HCT116 (cell line): ENCODE results near the gene KRT36. TPM values are rescaled to one million over a fixed set of nuclear protein-coding genes. Genes with fewer than 3 reads are reported as not detected.

Experiments used
- ATAC-seq: fragments of 200-7000 bp; cut with Tn5 transposase; 2 replicates; pipeline ENCODE4 v1.9.1; 2020; ENCODE audit warnings: mild to moderate bottlenecking, moderate library complexity
- BruUV-seq: library from RNA; stranded (reverse); fragments of 400-500 nt; replicated peaks from 2 replicates; lab custom pipeline; 2021; lab: Mats Ljungman, UMichigan
- CTCF ChIA-PET: fragments of 300-600 bp; sonication (Branson Sonifier 250); formaldehyde crosslinking; loops from one replicate; lab custom pipeline; 2021; ENCODE audit warnings: antibody characterized with exemption; lab: Charles Lee
- POLR2A ChIA-PET: fragments of 300-600, 350-600 bp; sonication (Branson Sonifier 250); formaldehyde crosslinking; loops from one replicate; lab custom pipeline; 2021; ENCODE audit warnings: antibody characterized with exemption; lab: Charles Lee
- RAD21 ChIA-PET, 2 experiments: fragments of 300-600 bp; sonication (Branson Sonifier 250); formaldehyde crosslinking; loops; one replicate each; lab custom pipeline; 2023; ENCODE audit warnings: low total read pairs in 2 of 2; ENCODE audit not compliant: uncharacterized antibody in 2 of 2, unreplicated experiment in 2 of 2, low non-redundant PET in 1 of 2; lab: Charles Lee
- DNase-seq: peaks from one replicate; pipeline ENCODE4 v3.0.0-alpha.2; 2010; ENCODE audit warnings: low read depth, low spot score
- H2AFZ ChIP-seq: fragments of 200-600 bp; shearing (Covaris generic), sonication (generic); 2 replicates; pipeline ENCODE4 v1.6.1; 2017; ENCODE audit warnings: low read depth, mixed run types, mixed read lengths, antibody characterized with exemption, low read length; ENCODE audit not compliant: poor library complexity, severe bottlenecking
- H3K27ac ChIP-seq: 2 replicates; pipeline ENCODE4 v1.5.1; 2012; ENCODE audit warnings: low read depth, low read length
- H3K27me3 ChIP-seq: fragments of 200-600 bp; sonication (generic); 2 replicates; pipeline ENCODE4 v1.6.1; 2016; ENCODE audit warnings: mixed run types, low read length, mixed read lengths; ENCODE audit not compliant: insufficient read depth
- H3K36me3 ChIP-seq, 2 experiments: fragments of 200-500 bp in 1 of 2; fragments of 200-600 bp in 1 of 2; sonication (Bioruptor generic) in 1 of 2; sonication (generic) in 1 of 2; 2 replicates each; pipeline versions ENCODE4 v1.5.1 to v1.6.1; 2014 to 2016; ENCODE audit warnings: low read length in 2 of 2, inconsistent platforms in 1 of 2, mixed read lengths in 1 of 2, mixed run types in 1 of 2; ENCODE audit not compliant: insufficient read depth in 2 of 2, control insufficient read depth in 1 of 2
- H3K4me1 ChIP-seq, 2 experiments: fragments of 200-600 bp in 1 of 2; sonication (generic) in 1 of 2; 2 replicates each; pipeline versions ENCODE4 v1.5.1 to v1.6.1; 2012 to 2017; ENCODE audit warnings: low read length in 2 of 2, inconsistent platforms in 1 of 2, mild to moderate bottlenecking in 1 of 2, mixed read lengths in 1 of 2, mixed run types in 1 of 2, moderate library complexity in 1 of 2; ENCODE audit not compliant: insufficient read depth in 2 of 2, control insufficient read depth in 1 of 2
- H3K4me2 ChIP-seq: fragments of 200-600 bp; sonication (generic); 2 replicates; pipeline ENCODE4 v1.6.1; 2017; ENCODE audit warnings: mixed run types, low read length, mixed read lengths
- H3K4me3 ChIP-seq, 2 experiments: fragments of 200-600 bp in 1 of 2; sonication (generic) in 1 of 2; replicated peaks in 1 of 2; 2 replicates each; pipeline ENCODE4 v1.5.1; 2011 to 2016; ENCODE audit warnings: low read length in 2 of 2, control low read depth in 1 of 2, low read depth in 1 of 2, mild to moderate bottlenecking in 1 of 2, mixed read lengths in 1 of 2, mixed run types in 1 of 2
- H3K79me2 ChIP-seq: fragments of 200-600 bp; sonication (generic); 2 replicates; pipeline ENCODE4 v1.6.1; 2017; ENCODE audit warnings: mild to moderate bottlenecking, mixed run types, low read length, moderate library complexity, mixed read lengths; ENCODE audit not compliant: insufficient read depth
- H3K9ac ChIP-seq: fragments of 200-600 bp; sonication (generic); 2 replicates; pipeline ENCODE4 v1.6.1; 2016; ENCODE audit warnings: low read length, mixed read lengths
- H3K9me2 ChIP-seq: fragments of 200-600 bp; sonication (generic), shearing (Covaris generic); 2 replicates; pipeline ENCODE4 v1.6.1; 2017; ENCODE audit warnings: mixed run types, mild to moderate bottlenecking, moderate library complexity; ENCODE audit not compliant: insufficient read depth
- H3K9me3 ChIP-seq, 2 experiments: fragments of 200-500 bp in 1 of 2; fragments of 200-600 bp in 1 of 2; sonication (Bioruptor generic) in 1 of 2; sonication (generic) in 1 of 2; 2 replicates each; pipeline ENCODE4 v1.6.1; 2014 to 2017; ENCODE audit warnings: low read length in 2 of 2, mixed read lengths in 2 of 2, inconsistent platforms in 1 of 2, low read depth in 1 of 2, mild to moderate bottlenecking in 1 of 2, mixed run types in 1 of 2, moderate library complexity in 1 of 2; ENCODE audit not compliant: control insufficient read depth in 1 of 2, insufficient read depth in 1 of 2
- H4K20me1 ChIP-seq: fragments of 200-600 bp; sonication (generic), shearing (Covaris generic); 2 replicates; pipeline ENCODE4 v1.6.1; 2017; ENCODE audit warnings: mixed run types, mild to moderate bottlenecking, moderate library complexity; ENCODE audit not compliant: insufficient read depth
- ATF3 ChIP-seq: IDR thresholded peaks from 2 replicates; pipeline ENCODE4 v1.6.1; 2012
- CBX3 ChIP-seq: IDR thresholded peaks from 2 replicates; pipeline ENCODE4 v1.6.1; 2012; ENCODE audit warnings: low read depth
- CEBPB ChIP-seq: IDR thresholded peaks from 2 replicates; pipeline ENCODE4 v1.6.1; 2012; ENCODE audit warnings: low read depth
- EGR1 ChIP-seq: IDR thresholded peaks from 2 replicates; pipeline ENCODE4 v1.6.1; 2012; ENCODE audit warnings: low read depth
- ELF1 ChIP-seq: IDR thresholded peaks from 2 replicates; pipeline ENCODE4 v1.6.1; 2012; ENCODE audit warnings: low read depth, borderline replicate concordance
- EZH2 ChIP-seq: fragments of 200-600 bp; sonication (generic); IDR thresholded peaks from 2 replicates; pipeline ENCODE4 v1.6.1; 2017; ENCODE audit warnings: antibody characterized with exemption, mixed run types
- EZH2phosphoT487 ChIP-seq: fragments of 200-600 bp; IDR thresholded peaks from 2 replicates; pipeline ENCODE4 v1.6.1; 2018; ENCODE audit warnings: antibody characterized with exemption, borderline replicate concordance
- FOSL1 ChIP-seq: IDR thresholded peaks from 2 replicates; pipeline ENCODE4 v1.6.1; 2012; ENCODE audit warnings: low read depth
- JUND ChIP-seq: IDR thresholded peaks from 2 replicates; pipeline ENCODE4 v1.6.1; 2012
- MAX ChIP-seq: IDR thresholded peaks from 2 replicates; pipeline ENCODE4 v1.6.1; 2012
- POLR2AphosphoS5 ChIP-seq: IDR thresholded peaks from 2 replicates; pipeline ENCODE4 v1.6.1; 2011; ENCODE audit warnings: mild to moderate bottlenecking, low read depth, low read length, moderate library complexity
- RAD21 ChIP-seq: IDR thresholded peaks from 2 replicates; pipeline ENCODE4 v1.6.1; 2012; ENCODE audit warnings: low read depth, mild to moderate bottlenecking
- SP1 ChIP-seq: IDR thresholded peaks from 2 replicates; pipeline ENCODE4 v1.6.1; 2012; ENCODE audit warnings: low read depth
- SRF ChIP-seq: IDR thresholded peaks from 2 replicates; pipeline ENCODE4 v1.6.1; 2012; ENCODE audit warnings: low read depth
- TCF7L2 ChIP-seq: IDR thresholded peaks from 2 replicates; pipeline ENCODE4 v1.7.0; 2011; ENCODE audit warnings: borderline replicate concordance, inconsistent platforms; ENCODE audit not compliant: insufficient read depth, insufficient read length; ENCODE audit errors: extremely low read depth
- YY1 ChIP-seq: IDR thresholded peaks from 2 replicates; pipeline ENCODE4 v1.6.1; 2011; ENCODE audit warnings: low read length, low read depth, moderate library complexity, mild to moderate bottlenecking; ENCODE audit not compliant: insufficient replicate concordance; ENCODE audit errors: extremely low read depth
- ZBTB33 ChIP-seq: IDR thresholded peaks from 2 replicates; pipeline ENCODE4 v1.6.1; 2011; ENCODE audit warnings: mild to moderate bottlenecking, low read length, moderate library complexity; ENCODE audit not compliant: insufficient replicate concordance; ENCODE audit errors: extremely low read depth
- ZFX ChIP-seq: fragments of 450-650 bp; IDR thresholded peaks from 2 replicates; pipeline ENCODE4 v1.6.1; 2017
- ZNF274 ChIP-seq: fragments of 200-500 bp; sonication (Bioruptor generic); IDR thresholded peaks from 2 replicates; pipeline ENCODE4 v1.6.1; 2014; ENCODE audit warnings: mild to moderate bottlenecking, low read depth, low read length, inconsistent platforms
- intact Hi-C: fragments of 100-400 bp; cut with micrococcal nuclease; formaldehyde crosslinking; loops from 2 replicates; pipeline ENCODE4 v1.10.0; 2022
- total RNA-seq: library from RNA; stranded (reverse); gene quantifications from one replicate; pipeline ENCODE4 v1.2.1, GENCODE V29; 2021; ENCODE audit not compliant: unreplicated experiment

The KRT36 gene
- total RNA-seq, 1 experiment from 2014 or later, result not detected

GRCh38 chr17:41464682-41465081, 25.0 kb downstream of the KRT36 start:
- H3K27me3 ChIP-seq, result no peaks in the 10 kb centered on the region
- peak overlapping the region; percentile 55; the same call in 1 of the 2 replicates for H3K27ac ChIP-seq
- DNase-seq (peak; percentile 79), ATAC-seq (peak; percentile 95)
- H3K9ac ChIP-seq, result peak overlapping the region; percentile 43
- no peaks in the 10 kb centered on the region for H3K79me2 ChIP-seq
- ChIA-PET POLR2A (no interaction called here), RAD21 (no interaction called here), CTCF (no interaction called here)
- peaks cover 15 to 26% of the 10 kb centered on the region in 2 experiments for H3K4me1 ChIP-seq
- no peaks in the 10 kb centered on the region for H3K36me3 ChIP-seq
- no peaks in the 10 kb centered on the region for H3K9me2 ChIP-seq
- BruUV-seq, result no TSS peak
- H3K9me3 ChIP-seq, result peaks cover 3 to 7% of the 10 kb centered on the region in 2 experiments; a peak in 1 of 4 replicates
- H2AFZ ChIP-seq, result no peak overlapping the region
- H4K20me1 ChIP-seq, result no peaks in the 10 kb centered on the region
- peak overlapping the region; percentile 70 for H3K4me2 ChIP-seq
- H3K4me3 ChIP-seq, result peak overlapping the region in 1 of 2 experiments; percentile 12; a peak in 2 of 4 replicates
- TF ChIP-seq POLR2AphosphoS5 (peak; percentile 38; the same call in 1 of the 2 replicates), JUND (peak; percentile 88), EZH2phosphoT487 (no peak), ELF1 (no peak), YY1 (peak; percentile 39), EZH2 (no peak), RAD21 (0 out of 2 replicates have a peak, but pooled peaks have one; percentile 11), SRF (peak; percentile 58; the same call in 1 of the 2 replicates), ZFX (no peak), ATF3 (no peak), ZNF274 (no peak), EGR1 (no peak), ZBTB33 (peak; percentile 26), TCF7L2 (peak; percentile 19), CBX3 (peak; percentile 81), FOSL1 (peak; percentile 90), SP1 (peak; percentile 86), CEBPB (no peak), MAX (peak; percentile 50; the same call in 1 of the 2 replicates)
- intact Hi-C loops, result no loop called here
